ENCODE measurements around the gene BHLHA9.
A peak's percentile ranks its signal among the peaks of the same experiment; 100 is the strongest.

The BHLHA9 gene

DNA sequence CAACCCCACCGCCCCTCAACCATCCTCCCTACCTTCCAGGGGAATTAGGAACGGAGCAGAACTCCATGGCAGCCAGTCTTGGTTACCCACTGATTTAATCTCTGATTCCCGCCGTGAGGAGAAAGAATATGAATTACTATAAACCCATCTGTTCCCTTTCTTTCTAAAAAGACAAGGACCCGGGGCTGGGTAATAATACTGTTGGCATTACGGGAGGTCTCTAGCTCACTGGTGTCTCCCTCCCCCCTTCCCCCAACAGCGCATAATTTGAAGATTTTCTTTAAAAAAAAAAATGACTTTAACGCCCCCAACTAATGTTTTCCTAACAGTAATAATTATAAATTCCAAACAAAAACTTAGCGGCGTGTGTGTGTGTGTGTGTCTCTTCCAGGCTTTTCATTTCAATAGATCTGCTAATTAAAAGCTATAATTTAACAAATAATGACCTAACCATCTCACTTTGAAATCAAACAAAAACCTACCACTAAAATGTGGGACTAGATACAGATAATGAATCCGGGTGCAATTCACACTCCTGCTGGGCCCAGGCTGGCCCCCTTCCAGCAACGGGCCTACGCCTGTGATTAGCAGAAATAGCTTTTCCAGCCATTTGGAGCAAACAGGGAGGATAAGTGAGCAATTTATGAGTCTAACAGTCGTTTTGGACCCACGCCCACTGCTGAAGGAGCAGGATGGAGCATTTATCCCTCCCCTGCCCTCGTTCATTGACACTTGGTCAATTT lies 18.2 kb upstream of the BHLHA9 start:
- no peak for DNase-seq (ENCODE audit: low read depth in 1 of 2, low spot score in 1 of 2)

GRCh38 chr17:1255041-1255440 lies 15.2 kb upstream of the BHLHA9 start:
- no peak for DNase-seq (ENCODE audit: low read depth in 1 of 2, low spot score in 1 of 2)

DNA sequence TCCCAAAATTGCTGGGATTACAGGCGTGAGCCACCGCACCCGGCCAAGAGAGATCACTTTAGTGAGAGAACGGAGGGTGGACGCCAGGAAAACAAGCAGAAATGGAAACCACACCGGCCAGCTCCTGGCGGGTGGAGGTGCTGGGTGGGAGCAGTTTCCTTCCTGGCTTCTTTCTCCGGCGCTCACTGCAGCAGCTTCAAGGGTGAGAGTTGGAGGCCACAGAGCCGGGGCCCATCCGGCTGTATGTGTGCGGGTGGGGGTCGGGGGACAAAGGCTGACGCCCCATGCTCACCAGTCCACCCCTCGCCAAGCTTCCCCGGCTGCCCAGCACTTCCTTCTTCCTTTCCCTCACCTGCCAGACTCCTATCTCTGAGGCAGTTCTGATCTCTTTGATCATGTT lies 13.5 kb upstream of the BHLHA9 start:
- no peak for DNase-seq (ENCODE audit: low read depth in 1 of 2, low spot score in 1 of 2)

- DNase-seq (ENCODE audit: low read depth in 1 of 2, low spot score in 1 of 2) = no peak
These were observed 10.0 kb upstream of the BHLHA9 start for GRCh38 chr17:1260086-1260769.

DNA sequence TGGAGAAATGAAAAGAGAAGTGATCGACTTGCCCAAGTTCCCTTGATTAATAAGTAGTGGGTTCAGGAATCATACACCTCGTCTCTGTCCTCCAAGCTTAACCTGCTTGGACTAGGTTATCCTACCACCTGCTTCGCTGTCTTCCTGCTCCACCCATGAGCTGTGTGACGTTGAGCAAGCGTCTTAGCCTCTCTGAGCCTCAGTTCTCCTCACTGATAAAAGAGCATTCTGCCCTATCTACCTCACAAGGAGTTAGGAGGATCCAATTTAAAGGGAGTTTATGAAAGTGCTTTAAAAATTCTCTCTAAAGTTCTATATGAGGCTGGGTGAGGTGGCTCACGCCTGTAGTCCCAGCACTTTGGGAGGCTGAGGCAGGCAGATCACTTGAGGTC lies 9.5 kb upstream of the BHLHA9 start:
- no peak for DNase-seq (ENCODE audit: low read depth in 1 of 2, low spot score in 1 of 2)

DNA sequence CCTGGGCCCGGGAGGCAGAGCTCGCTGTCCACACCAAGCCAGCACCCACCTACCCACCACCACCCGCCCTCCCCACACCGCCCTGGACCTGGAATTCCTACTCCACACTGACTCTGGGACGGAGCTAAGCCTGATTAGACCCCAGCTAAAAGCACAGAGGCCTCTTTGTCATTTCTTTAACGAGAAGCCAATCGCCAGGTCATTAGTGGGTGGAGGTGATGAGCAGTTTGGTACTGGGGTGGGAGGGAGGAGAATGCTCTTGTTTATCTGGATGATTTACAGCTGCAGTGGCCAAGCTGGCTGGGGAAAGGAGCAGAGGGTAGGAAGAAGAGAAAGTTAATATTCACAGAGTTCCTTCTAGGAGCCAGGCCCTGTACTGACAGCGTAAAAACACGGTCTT lies 6.0 kb upstream of the BHLHA9 start:
- DNase-seq (ENCODE audit: low read depth in 1 of 2, low spot score in 1 of 2) = no peak

DNA sequence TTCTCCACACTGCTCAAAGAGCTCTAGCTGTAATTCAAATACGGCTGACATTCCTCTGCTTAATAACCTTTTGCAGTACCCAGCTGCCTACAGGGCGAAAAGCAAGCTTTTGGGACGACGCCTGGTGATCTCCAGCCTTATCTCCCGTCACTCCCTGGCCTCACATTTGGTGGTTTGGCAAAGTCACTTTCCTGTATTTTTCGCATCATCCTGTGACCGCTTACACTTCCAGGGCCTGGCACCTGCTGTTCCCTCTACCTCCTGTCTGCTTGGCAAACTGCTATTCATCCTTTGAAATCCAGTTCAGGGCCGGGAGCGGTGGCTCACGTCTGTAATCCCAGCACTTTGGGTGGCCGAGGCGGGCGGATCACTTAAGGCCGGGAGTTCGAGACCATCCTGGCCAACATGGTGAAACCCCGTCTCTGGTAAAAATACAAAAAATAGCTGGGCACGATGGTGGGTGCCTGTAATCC lies 2.7 kb upstream of the BHLHA9 start:
- DNase-seq (ENCODE audit: low read depth in 1 of 2, low spot score in 1 of 2) = no peak

DNA sequence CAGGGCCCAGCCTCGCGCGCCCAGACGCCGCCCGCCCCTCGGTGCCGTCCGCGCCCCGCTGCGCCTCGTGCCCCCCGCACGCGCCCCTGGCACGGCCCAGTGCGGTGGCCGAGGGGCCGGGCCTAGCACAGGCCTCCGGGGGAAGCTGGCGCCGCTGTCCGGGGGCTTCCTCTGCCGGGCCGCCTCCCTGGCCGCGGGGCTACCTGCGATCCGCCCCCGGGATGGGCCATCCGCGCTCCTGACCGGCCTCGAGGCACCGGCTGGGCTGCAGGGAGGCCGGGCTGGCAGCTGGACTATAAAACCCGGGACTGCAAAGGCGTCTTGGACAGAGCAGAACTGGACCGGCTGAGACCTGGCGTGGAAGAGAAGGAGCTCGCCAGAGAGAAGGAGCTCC lies 783 bp downstream of the BHLHA9 start:
- DNase-seq (ENCODE audit: low read depth in 1 of 2, low spot score in 1 of 2) = no peak

GRCh38 chr17:1271441-1271840 lies 1.2 kb downstream of the BHLHA9 start:
- no peak for DNase-seq (ENCODE audit: low read depth in 1 of 2, low spot score in 1 of 2)

DNA sequence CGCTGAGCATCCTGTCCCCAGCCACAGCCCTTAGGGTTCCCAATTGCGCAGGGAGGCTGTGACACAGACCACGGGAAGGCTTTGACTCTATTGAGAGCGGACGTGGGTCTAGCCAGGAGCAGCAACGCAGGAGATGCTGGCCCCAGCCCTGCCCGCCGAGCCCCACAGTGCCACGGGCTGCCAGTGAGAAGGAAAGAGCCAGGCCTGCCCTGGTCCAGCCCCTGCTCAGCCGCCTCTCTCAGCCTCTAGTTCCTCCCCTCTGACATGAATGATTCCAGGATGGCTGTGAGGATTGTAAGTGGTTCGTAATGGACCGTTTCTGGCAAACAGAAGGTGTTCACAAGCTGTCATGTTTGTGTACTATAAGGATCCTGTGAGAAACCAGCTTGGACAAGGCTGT lies 2.5 kb downstream of the BHLHA9 start:
- no peak for DNase-seq (ENCODE audit: low read depth in 1 of 2, low spot score in 1 of 2)

DNA sequence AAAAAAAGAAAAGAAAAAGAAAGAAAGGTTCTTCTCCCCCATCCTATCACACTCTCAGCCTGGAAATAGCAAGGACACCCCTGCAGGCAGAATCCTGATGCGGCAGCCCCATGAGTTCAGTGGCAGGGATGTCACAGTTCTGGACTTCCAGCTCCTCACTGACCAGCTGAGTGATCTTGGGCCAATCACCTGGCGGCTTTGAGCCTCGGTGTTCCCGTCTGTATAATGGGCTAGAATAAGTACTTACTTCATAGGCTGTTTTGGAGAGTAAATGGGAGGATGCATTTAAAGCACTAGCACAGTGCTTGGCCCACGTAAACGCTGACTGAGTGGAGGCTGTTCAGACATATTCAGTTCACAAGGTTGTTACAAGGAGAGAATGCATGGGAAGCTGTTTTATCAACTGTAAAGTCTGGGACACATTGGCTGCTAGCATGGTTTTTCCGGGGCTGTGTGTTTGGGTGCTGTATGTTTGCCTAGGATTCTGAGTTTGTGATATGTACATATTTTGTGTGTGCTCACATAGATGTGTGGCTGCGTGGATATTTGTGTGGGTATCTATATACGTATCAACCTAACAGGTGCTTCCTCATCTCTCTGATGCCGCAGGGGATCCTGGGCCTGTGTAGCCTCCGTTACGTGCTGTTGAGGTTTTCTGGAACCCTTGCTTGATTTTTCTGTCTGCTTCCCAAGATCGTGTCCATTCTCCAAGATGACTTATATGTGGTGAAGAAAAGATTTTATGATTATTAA lies 3.4 kb downstream of the BHLHA9 start:
- DNase-seq (ENCODE audit: low read depth in 1 of 2, low spot score in 1 of 2) = no peak

DNA sequence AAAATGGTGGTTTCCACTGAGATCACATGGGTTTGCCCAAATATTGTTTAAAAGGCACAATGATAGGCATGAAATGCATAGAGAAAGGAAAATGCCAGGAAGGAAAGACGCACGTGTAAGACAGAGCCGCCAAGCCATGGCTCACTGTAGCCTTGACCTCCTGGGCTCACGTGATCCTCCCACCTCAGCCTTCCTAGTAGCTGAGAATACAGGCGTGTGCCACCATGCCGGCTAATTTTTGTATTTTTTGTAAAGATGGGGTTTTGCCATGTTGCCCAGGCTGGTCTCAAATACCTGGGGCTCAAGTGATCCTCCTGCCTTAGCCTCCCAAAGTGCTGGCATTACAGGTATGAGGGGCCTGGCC lies 4.0 kb downstream of the BHLHA9 start:
- no peak for DNase-seq (ENCODE audit: low read depth in 1 of 2, low spot score in 1 of 2)

DNA sequence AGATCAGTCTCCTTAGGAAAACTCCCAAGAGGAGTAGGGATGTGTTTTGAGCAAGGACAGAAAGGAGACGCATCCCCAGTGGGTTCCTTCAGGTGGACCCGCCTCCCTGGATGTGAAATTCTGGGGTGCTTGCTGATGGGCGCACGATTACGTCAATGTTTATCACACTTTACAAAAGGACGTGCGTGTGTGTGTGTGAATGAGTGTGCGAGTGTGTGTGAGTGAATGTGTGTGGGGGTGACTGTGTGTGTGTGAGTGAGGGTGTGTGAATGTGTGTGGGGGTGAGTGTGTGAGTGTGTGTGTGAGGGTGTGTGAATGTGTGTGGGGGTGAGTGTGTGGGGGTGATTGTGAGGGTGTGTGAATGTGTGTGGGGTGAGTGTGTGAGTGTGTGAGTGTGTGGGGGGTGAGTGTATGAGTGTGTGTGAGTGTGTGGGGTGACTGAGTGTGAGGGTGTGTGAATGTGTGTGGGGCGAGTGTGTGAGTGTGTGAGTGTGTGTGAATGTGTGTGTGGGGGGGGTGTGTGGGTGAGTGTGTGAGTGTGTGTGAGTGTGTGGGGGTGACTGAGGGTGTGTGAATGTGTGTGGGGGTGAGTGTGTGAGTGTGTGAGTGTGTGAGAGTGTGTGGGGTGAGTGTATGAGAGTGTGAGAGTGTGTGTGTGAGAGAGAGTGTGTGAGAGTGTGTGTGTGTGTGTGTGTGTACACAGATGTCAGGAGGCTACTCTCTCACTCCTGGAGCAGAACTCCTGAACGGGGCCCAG lies 5.1 kb downstream of the BHLHA9 start:
- DNase-seq (ENCODE audit: low read depth in 1 of 2, low spot score in 1 of 2) = no peak

- DNase-seq (ENCODE audit: low read depth in 1 of 2, low spot score in 1 of 2) = peak; percentile 48 to 52
These were observed 5.9 kb downstream of the BHLHA9 start for GRCh38 chr17:1275962-1276736.

DNA sequence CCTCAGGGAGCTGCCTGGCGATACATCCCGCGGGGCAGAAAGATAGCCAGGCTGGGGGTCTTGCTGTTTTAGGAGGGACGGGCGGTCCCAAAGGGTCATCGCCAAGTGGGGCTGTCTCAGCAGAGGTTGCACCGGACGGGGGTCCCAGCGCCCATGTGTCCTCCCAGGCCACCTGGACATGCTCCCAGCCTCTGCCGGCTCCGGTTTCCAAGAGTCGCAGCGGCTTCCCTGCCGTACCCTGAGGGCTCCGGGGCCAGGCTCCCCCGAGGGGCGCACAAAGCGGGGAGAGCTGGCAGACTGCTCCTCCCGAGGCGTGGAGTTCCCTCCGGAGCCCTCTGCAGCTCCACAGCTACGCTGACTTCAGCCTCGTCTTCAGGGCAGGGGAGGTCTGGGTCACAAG lies 10.4 kb downstream of the BHLHA9 start:
- no peak for DNase-seq (ENCODE audit: low read depth in 1 of 2, low spot score in 1 of 2)

GRCh38 chr17:1286379-1287106 lies 16.3 kb downstream of the BHLHA9 start:
- DNase-seq (ENCODE audit: low read depth in 1 of 2, low spot score in 1 of 2) = no peak

DNA sequence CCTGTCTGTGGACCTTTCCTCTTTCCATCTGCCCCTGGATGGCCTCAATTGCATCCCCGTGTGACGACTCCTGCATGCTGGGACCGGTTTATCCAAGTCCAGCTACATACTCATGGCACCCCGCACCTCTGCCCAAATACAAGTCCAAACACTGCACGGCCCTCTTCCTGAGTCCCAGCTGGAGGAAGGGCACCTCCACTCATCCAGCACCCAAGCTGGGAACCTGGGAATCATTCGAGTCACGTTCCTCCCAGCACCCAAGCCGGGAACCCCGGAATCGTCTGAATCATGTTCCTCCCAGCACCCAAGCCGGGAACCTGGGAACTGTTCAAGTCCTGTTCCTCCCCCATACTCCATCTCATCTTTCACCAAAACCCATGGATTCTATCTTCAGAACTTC lies 19.5 kb downstream of the BHLHA9 start:
- DNase-seq (ENCODE audit: low read depth in 1 of 2, low spot score in 1 of 2) = no peak

- DNase-seq (ENCODE audit: low read depth in 1 of 2, low spot score in 1 of 2) = no peak
These were observed 20.4 kb downstream of the BHLHA9 start for GRCh38 chr17:1290676-1291075.

DNA sequence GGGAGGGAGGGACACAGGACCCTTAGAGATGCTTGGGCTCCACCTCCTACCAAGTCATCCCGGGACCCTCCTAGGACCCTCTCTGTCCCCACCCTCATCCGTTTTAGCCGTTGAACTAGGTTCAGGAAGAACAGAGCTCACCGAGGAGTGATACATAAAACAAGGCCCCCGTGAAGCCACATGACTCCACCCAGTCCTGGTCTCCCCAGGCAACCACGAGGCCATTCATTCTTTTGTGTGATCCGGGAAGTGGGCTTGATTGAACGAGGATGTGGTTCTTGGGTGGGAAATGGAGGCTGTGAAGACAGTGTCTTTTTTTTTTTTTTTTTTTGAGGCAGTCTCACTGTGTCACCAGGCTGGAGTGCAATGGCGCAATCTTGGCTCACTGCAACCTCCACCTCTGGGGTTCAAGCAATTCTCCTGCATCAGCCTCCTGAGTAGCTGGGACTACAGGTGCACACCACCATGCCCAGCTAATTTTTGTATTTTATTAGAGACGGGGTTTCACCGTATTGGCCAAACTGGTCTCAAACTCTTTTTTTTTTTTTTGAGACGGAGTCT lies 24.0 kb downstream of the BHLHA9 start:
- DNase-seq (ENCODE audit: low read depth in 1 of 2, low spot score in 1 of 2) = peak in 1 of 2 donors; percentile 47

GRCh38 chr17:1298606-1299005 lies 28.4 kb downstream of the BHLHA9 start:
- DNase-seq (ENCODE audit: low read depth in 1 of 2, low spot score in 1 of 2) = peak in 1 of 2 donors; percentile 34
